Right lobe of liver (tissue), 6 donors: ENCODE results near the gene FGFBP1. TPM values are rescaled to one million over a fixed set of nuclear protein-coding genes. Genes with fewer than 3 reads are reported as not detected.

Experiments used
- ATAC-seq, 4 donors: fragments of 200-7000 bp; cut with Tn5 transposase; one replicate each; pipeline ENCODE4 v1.9.1; 2020; ENCODE audit warnings: mild to moderate bottlenecking in 4 of 4, moderate library complexity in 4 of 4
- DNase-seq, 3 donors: peaks; one replicate each; pipeline ENCODE4 v3.0.0-alpha.2; 2020
- H3K27ac ChIP-seq, 3 donors: fragments of 200-600 bp; one replicate each; pipeline ENCODE4 v1.8.0; 2022
- H3K27me3 ChIP-seq, 2 donors: fragments of 200-600 bp; one replicate each; pipeline ENCODE4 v1.8.0; 2022
- H3K36me3 ChIP-seq, 4 donors: fragments of 200-600 bp; sonication (generic) in 1 of 4; one replicate each; pipeline versions ENCODE4 v1.5.1 to v1.8.0; 2017 to 2022; ENCODE audit warnings: control low read depth in 1 of 4
- H3K4me1 ChIP-seq, 4 donors: fragments of 200-600 bp; sonication (generic) in 1 of 4; one replicate each; pipeline versions ENCODE4 v1.5.1 to v1.8.0; 2017 to 2022; ENCODE audit warnings: control low read depth in 1 of 4
- H3K4me3 ChIP-seq, 3 donors: fragments of 200-600 bp; one replicate each; pipeline ENCODE4 v1.8.0; 2022
- H3K9me3 ChIP-seq, 4 donors: fragments of 200-600 bp; sonication (generic) in 1 of 4; one replicate each; pipeline versions ENCODE4 v1.5.1 to v1.8.0; 2017 to 2022; ENCODE audit warnings: control low read depth in 1 of 4
- POLR2A ChIP-seq: fragments of 450-650 bp; IDR thresholded peaks from one replicate; pipeline ENCODE4 v1.6.1; 2017; ENCODE audit warnings: antibody characterized with exemption, mild to moderate bottlenecking
- WGBS: methylation state at CpG from one replicate; pipeline ENCODE4 v1.1.6; 2018; ENCODE audit warnings: low coverage, low lambda C conversion rate; ENCODE audit not compliant: insufficient coverage; ENCODE audit errors: missing lambda C conversion rate; 5-methylcytosine and 5-hydroxymethylcytosine counted together
- intact Hi-C, 2 donors: fragments of 100-400 bp; cut with DNase I; formaldehyde crosslinking; loops; one replicate each; pipeline versions ENCODE4 v1.11.2 to v1.14.1; 2022
- total RNA-seq, 6 experiments: library from RNA; depleted of rRNA in 2 of 6; stranded (reverse); fragments of >200 nt in 2 of 6; fragmentation: NEBNext Ultra II Directional in 3 of 6; extraction: Animal tissue kit (Norgen Biotek cat#: 25700) in 3 of 6; gene quantifications; one replicate each; pipeline versions ENCODE4 v1.1.0 to v1.2.4, GENCODE V29; 2016 to 2023
- TF ChIP-seq, protein P1 (sequence below), 4 donors: fragments of 200-600 bp in 3 of 4; fragments of 450-650 bp in 1 of 4; IDR thresholded peaks; one replicate each; pipeline versions ENCODE4 v1.5.1 to v1.8.0; 2016 to 2022; ENCODE audit warnings: antibody characterized with exemption in 4 of 4, mild to moderate bottlenecking in 2 of 4
- donor health status: DM: no; HTN: yes; CAD: no.
- donor health status: DM: no; HTN: no; CAD: no.
- donor health status: DM: no; HTN: no; CAD: no.
- donor health status: DM: no; HTN: yes; CAD: no.
- donor health status: DM: no; HTN: yes; CAD: no.

Gene FGFBP1
- total RNA-seq, 6 experiments from 2014 or later = not detected

DNA sequence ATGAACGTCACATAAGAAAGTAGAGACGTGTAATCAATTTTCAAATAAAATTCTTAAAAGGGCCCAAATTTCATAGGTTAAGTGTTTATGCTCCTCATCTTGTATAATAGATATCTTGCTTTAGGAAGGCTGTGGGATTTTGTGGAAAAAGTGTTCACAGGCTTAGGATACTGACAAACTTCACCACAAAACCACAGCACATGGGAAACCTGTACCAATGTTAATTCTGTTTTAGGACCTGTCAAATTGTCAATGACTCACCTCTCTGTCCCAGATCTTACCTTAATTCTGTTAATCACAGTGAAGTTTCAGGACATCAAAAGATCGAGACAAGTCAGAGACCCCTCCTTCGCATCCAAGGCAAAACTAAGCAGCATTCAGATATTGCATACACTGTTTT, 24.2 kb downstream of the FGFBP1 start:
- Histone ChIP-seq H3K27ac (no peak overlapping the region), H3K9me3 (no peaks in the 10 kb centered on the region), H3K4me3 (no peak overlapping the region), H3K27me3 (no peaks in the 10 kb centered on the region), H3K36me3 (no peaks in the 10 kb centered on the region), H3K4me1 (no peaks in the 10 kb centered on the region)
- no peak for DNase-seq
- intact Hi-C loops = no loop called here
- WGBS = 81% methylated on average over 4 of the region's 4 CpGs
- TF ChIP-seq POLR2A = no peak
- TF ChIP-seq, protein P1, sequence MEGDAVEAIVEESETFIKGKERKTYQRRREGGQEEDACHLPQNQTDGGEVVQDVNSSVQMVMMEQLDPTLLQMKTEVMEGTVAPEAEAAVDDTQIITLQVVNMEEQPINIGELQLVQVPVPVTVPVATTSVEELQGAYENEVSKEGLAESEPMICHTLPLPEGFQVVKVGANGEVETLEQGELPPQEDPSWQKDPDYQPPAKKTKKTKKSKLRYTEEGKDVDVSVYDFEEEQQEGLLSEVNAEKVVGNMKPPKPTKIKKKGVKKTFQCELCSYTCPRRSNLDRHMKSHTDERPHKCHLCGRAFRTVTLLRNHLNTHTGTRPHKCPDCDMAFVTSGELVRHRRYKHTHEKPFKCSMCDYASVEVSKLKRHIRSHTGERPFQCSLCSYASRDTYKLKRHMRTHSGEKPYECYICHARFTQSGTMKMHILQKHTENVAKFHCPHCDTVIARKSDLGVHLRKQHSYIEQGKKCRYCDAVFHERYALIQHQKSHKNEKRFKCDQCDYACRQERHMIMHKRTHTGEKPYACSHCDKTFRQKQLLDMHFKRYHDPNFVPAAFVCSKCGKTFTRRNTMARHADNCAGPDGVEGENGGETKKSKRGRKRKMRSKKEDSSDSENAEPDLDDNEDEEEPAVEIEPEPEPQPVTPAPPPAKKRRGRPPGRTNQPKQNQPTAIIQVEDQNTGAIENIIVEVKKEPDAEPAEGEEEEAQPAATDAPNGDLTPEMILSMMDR (IDR thresholded peaks at IDR 0.05) = no peak
- ATAC-seq = no peak

DNA sequence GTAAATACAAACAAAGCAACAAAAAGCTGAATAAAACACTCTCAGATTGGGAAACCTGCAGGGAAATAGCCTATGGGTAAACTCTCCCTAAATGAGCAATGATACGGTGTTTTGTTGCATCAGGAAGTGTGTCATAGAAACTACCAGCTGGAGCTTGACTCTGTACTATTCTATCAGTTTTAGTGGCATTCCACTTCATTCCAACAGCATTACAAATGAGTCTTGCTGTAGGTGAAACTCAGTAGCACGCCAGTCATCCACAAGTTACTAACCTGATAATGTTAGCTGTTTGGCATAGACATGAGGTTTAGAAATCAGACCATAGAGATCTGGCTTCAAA, 24.9 kb downstream of the FGFBP1 start:
- Histone ChIP-seq H3K27me3 (no peaks in the 10 kb centered on the region), H3K9me3 (no peaks in the 10 kb centered on the region), H3K36me3 (no peaks in the 10 kb centered on the region), H3K27ac (no peak overlapping the region), H3K4me3 (no peak overlapping the region), H3K4me1 (no peaks in the 10 kb centered on the region)
- intact Hi-C loops = no loop called here
- 45% methylated on average over 2 of the region's 2 CpGs for WGBS
- ATAC-seq = no peak
- no peak for DNase-seq
- no peak for TF ChIP-seq POLR2A
- TF ChIP-seq, protein P1 (IDR thresholded peaks at IDR 0.05) = no peak

DNA sequence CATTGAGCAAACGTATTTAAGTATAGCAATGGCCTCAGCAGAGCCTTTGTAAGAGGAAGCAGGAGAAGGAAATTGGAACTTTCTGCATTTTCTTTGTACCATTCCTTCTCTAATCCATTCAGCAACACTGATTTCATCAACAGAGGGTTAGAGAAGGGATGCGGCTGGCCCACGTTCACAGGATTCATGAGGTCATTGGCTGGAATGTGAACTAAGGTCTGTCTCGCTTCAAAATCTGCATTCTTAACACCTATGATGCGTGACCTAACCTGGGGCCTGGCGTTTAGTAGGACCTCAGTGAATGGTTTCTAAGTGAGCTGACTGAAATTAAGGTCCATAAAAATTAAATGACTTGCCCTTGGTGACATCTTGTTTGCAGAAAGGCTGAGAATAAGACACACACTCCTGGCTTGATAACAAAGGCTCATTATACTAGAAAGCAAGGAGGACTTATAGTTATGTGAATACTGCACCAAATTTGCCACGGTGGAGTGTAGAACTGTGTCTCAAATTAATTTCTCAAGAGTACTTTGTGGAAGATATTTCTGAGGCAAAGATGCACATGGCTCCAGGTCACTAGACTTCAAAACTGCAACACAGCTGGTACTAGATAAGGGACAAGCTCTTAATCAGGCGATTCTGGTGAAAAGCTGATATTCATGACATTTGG, 25.4 kb downstream of the FGFBP1 start:
- no peak overlapping the region for H3K27ac ChIP-seq
- 45% methylated on average over 8 of the region's 8 CpGs for WGBS
- H3K27me3 ChIP-seq = no peaks in the 10 kb centered on the region
- DNase-seq = no peak
- H3K9me3 ChIP-seq = no peaks in the 10 kb centered on the region
- H3K4me3 ChIP-seq = no peak overlapping the region
- intact Hi-C loops = no loop called here
- no peak for ATAC-seq
- no peaks in the 10 kb centered on the region for H3K4me1 ChIP-seq
- TF ChIP-seq, protein P1 (IDR thresholded peaks at IDR 0.05) = no peak
- no peak for TF ChIP-seq POLR2A
- H3K36me3 ChIP-seq = no peaks in the 10 kb centered on the region

DNA sequence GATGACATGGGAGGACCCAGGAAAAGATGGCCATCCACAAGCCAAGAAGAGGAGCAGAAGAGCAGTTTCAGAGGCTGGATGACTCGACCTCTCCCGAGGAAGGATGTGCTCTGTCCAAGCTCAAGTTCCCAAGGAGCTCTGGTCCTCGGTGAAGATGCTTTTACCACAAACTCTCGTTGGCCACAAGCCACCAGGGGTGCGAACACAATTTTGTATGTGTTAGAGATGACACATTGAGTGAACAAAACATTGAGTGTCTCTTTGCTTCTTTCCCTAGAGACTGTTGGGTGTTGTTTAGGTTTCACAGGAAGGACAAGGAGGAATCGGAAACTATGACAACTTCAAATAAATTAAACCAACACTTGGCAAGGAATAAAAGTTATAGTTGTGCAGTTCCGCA, 26.3 kb downstream of the FGFBP1 start:
- Histone ChIP-seq H3K36me3 (no peaks in the 10 kb centered on the region), H3K4me3 (no peak overlapping the region), H3K27me3 (no peaks in the 10 kb centered on the region), H3K4me1 (no peaks in the 10 kb centered on the region), H3K9me3 (no peaks in the 10 kb centered on the region), H3K27ac (no peak overlapping the region)
- no peak for TF ChIP-seq POLR2A
- TF ChIP-seq, protein P1 (IDR thresholded peaks at IDR 0.05) = no peak
- DNase-seq (no peak), ATAC-seq (no peak)
- 41% methylated on average over 6 of the region's 7 CpGs for WGBS
- intact Hi-C loops = no loop called here
